ENCODE measurements around the gene PODXL.

- no peak for TF ChIP-seq CTCF (IDR thresholded peaks at IDR 0.05)
- no peak for TF ChIP-seq MAX (IDR thresholded peaks at IDR 0.05)
- TF ChIP-seq CBX2 (IDR thresholded peaks at IDR 0.05; ENCODE audit: borderline replicate concordance, low read depth), result no peak
- TF ChIP-seq RFX5 (IDR thresholded peaks at IDR 0.05), result no peak
- no peak for TF ChIP-seq JUN (IDR thresholded peaks at IDR 0.05)
- no peak for TF ChIP-seq EP300 (IDR thresholded peaks at IDR 0.05)
- no peak for TF ChIP-seq GATA3 (IDR thresholded peaks at IDR 0.05; ENCODE audit: borderline replicate concordance)
- no peak for TF ChIP-seq POLR2A (IDR thresholded peaks at IDR 0.05; ENCODE audit: low read length)
- no peak for TF ChIP-seq ZFP36 (IDR thresholded peaks at IDR 0.05; ENCODE audit: borderline replicate concordance, partially characterized antibody)
- TF ChIP-seq NPAS2 (CRISPR knock-in tag; IDR thresholded peaks at IDR 0.05; ENCODE audit: borderline replicate concordance), result no peak
- TF ChIP-seq ATOH8 (CRISPR knock-in tag; IDR thresholded peaks at IDR 0.05; ENCODE audit: low read depth), result no peak
- TF ChIP-seq ZNF302 (CRISPR knock-in tag; IDR thresholded peaks at IDR 0.05), result no peak
Measured at GRCh38 chr7:131547589-131547988, 8.8 kb downstream of the PODXL start.

Data from A549 (cell line).